Activated CD4-positive, alpha-beta T cell treated with anti-CD3 and anti-CD28 coated beads for 48 hours (primary cell): ENCODE data around the gene TRPM5.
A peak's percentile ranks its signal among the peaks of the same experiment; 100 is the strongest.

Source experiments
- DNase-seq: peaks from one replicate; pipeline ENCODE4 v3.0.0-alpha.2; 2020

TRPM5 gene

GRCh38 chr11:2452321-2453012 lies 8.2 kb upstream of the TRPM5 start:
- DNase-seq, result no peak

- no peak for DNase-seq
These were observed 7.6 kb upstream of the TRPM5 start for GRCh38 chr11:2451916-2452315.

- DNase-seq, result no peak
These were observed 7.0 kb upstream of the TRPM5 start for GRCh38 chr11:2451336-2451735.

- no peak for DNase-seq
These were observed 6.2 kb upstream of the TRPM5 start for GRCh38 chr11:2450321-2451041.

GRCh38 chr11:2449548-2450320 lies 5.4 kb upstream of the TRPM5 start:
- DNase-seq, result no peak

- no peak for DNase-seq
These were observed 4.6 kb upstream of the TRPM5 start for GRCh38 chr11:2448661-2449547.

GRCh38 chr11:2447951-2448650 lies 3.8 kb upstream of the TRPM5 start:
- no peak for DNase-seq

GRCh38 chr11:2447253-2447950 lies 3.1 kb upstream of the TRPM5 start:
- no peak for DNase-seq

GRCh38 chr11:2446590-2447252 lies 2.4 kb upstream of the TRPM5 start:
- peak; percentile 30 for DNase-seq

GRCh38 chr11:2445746-2446551 lies 1.6 kb upstream of the TRPM5 start:
- DNase-seq, result peak; percentile 38

- DNase-seq, result peak; percentile 52
These were observed 769 bp upstream of the TRPM5 start, which contains the start of gene KCNQ1 for GRCh38 chr11:2444821-2445745. Gene KCNQ1 (plus strand): TSS chr11:2445008. CDS start chr11:2445099, 91 bp downstream.

- no peak for DNase-seq
These were observed 908 bp downstream of the TRPM5 start for GRCh38 chr11:2443406-2443805.

- no peak for DNase-seq
These were observed 1.7 kb downstream of the TRPM5 start for GRCh38 chr11:2442589-2442988.

GRCh38 chr11:2441171-2441570 lies 3.1 kb downstream of the TRPM5 start:
- DNase-seq, result no peak

GRCh38 chr11:2440646-2441045 lies 3.7 kb downstream of the TRPM5 start:
- no peak for DNase-seq

GRCh38 chr11:2439820-2440219 lies 4.5 kb downstream of the TRPM5 start:
- no peak for DNase-seq

- no peak for DNase-seq
These were observed 6.8 kb downstream of the TRPM5 start for GRCh38 chr11:2437516-2437915.

- DNase-seq, result no peak
These were observed 7.7 kb downstream of the TRPM5 start for GRCh38 chr11:2436521-2437031.
